CD4-positive, alpha-beta T cell treated with Interleukin-2 at 100 ng/mL for 4 hours (primary cell): Measurements from ENCODE around the gene NRP1.

Experiments used
- DNase-seq: peaks from one replicate; pipeline ENCODE4 v3.0.0-alpha.2; 2020; ENCODE audit warnings: low spot score

NRP1 gene

GRCh38 chr10:33260403-33261149 lies 73.9 kb downstream of the NRP1 start:
- no peak for DNase-seq

- no peak for DNase-seq
Observed at GRCh38 chr10:33258967-33259366, 75.5 kb downstream of the NRP1 start.

- no peak for DNase-seq
Observed at GRCh38 chr10:33257439-33258080, 76.9 kb downstream of the NRP1 start.

DNA sequence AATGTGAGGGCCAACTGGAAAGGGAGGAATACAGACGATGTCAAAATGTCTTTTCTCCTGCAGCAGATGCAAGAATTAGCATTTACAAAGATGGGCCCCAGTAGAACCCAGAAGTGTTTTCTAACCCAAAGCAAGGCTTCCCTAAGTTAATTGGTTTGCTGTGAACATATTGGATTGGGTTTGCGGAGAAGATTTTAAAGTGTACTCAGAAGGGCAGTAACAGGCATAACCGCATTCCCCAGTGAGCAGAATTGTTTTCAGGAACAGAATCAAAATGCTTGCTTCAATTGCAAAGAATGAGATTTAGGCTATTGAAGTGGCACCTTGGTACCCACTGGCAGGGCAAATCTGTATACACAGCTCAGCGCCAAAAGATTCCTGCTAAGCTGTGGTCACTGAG lies 78.0 kb downstream of the NRP1 start:
- no peak for DNase-seq

DNA sequence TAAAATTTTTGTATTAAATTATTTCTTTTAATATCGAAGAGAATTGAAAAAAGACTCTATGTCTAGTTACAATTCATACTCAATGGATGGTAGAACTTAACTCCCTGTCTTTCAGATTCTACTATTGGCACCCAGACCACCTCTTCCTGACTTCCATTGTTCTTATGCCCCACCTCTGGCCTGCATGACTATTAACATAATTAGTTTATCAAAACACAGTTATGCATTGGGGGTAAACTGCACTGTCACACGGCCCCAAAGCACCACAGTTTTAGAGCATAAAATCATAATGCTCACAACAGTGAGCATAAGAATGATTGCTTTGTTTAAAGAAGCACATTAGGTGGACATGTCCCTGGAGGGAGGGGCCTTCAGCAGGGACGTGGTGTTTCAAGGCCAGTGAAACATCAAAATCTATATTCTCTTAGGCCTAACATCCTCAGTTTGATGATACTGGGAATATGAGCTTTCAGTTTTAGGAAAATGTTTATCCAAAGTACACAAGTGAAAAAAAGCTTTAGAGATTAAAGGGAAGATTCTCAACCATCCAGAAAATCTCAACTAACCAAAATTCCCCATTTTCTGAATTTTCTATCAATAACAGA lies 79.8 kb downstream of the NRP1 start:
- DNase-seq, result no peak

DNA sequence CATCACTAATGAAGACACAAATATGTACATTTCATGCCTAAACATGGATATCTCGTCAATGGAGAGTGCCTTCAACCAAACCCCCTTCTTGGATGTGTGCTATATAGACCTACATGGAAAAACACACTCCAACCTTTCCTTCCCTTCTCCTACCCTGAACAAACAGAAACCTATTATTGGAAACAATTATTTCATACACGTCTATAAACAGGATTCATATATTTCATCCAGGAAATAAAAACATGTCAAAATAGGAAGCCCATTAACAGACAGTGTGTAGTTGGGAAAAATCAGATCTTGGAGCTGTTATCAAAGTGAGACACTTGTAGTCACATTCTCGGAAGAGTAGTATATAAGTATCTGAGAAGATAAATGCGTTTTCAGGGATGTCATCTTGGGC lies 81.1 kb downstream of the NRP1 start:
- no peak for DNase-seq

DNA sequence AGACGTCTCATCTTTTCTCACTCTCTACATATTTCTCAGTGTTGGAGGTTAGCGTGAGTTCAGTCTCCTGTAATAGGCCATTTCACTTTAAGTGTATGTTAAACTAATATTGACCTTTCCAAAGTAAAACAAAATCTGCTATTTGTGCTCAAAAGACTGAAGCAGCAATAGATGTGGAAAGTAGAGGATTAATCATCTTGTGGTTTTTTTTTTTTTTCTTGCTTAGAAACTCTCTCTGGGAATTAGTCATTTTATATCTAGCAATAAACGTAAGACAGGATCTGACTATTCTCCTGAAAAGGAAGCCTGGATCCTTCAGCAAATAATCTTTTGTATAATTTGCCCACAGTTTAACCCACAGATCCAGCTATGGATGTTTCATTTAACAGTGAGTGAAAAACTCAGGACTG lies 81.7 kb downstream of the NRP1 start:
- DNase-seq, result no peak

- DNase-seq, result no peak
Observed at GRCh38 chr10:33252324-33252723, 82.1 kb downstream of the NRP1 start.

- DNase-seq, result no peak
Observed at GRCh38 chr10:33249659-33250345, 84.7 kb downstream of the NRP1 start.

DNA sequence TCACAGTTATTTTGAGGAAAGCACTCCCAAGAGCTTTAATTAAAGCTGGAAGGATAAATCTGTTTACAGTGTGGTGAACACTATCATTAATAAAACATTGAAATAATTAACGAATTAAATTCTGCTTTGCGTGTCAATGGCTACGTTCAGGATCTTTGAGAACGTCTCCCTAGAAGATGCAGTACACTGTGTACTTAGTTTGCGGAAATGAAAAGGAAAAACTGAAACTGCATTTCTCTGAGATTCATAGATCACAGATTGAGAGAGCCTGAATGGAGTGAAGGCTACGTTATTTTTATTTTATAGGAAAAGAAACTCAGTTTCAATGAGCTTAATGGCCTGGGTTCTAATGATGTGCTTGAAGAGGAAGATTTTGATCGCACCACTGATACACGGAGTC lies 85.3 kb downstream of the NRP1 start:
- no peak for DNase-seq

DNA sequence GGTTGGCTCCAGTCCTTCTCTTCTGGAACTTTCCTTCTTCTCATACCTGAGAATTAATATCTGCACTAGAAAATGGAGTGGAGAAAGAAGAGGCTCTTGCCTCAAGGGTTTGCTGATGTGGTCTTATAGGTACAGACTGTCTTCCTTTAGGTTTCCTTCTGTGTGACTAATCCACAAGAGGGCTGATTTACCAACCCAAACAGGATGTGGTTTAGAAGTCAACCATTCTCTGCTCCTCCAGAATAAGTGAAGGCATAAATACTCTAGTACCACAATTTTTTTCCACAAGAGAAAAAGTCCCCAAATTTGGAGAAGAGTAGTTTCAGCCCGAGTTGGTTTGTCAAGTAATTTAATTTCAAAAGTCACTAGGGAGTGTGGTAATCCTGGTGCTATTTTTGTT lies 85.8 kb downstream of the NRP1 start:
- DNase-seq, result peak; percentile 73

- DNase-seq, result no peak
Observed at GRCh38 chr10:33247221-33247922, 87.1 kb downstream of the NRP1 start.

DNA sequence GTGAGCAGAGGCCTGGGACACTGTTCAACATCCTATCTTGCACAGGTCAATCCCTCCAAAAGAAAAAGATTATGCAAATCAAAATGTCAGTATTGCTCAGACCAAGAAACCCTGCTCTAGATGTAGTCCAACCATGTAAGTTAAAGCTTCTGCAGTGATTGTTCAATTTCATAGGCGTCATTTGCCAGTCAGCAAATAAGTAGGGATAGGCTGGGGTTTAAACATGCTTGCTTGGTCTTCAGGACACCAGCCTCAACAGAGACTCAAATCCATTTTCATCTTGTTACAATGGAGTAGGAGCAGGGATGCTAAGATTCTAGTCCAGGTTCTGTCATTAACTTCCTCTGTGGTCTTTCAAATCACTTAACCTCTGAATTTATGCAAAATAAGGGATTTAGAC lies 89.1 kb downstream of the NRP1 start:
- DNase-seq, result no peak

DNA sequence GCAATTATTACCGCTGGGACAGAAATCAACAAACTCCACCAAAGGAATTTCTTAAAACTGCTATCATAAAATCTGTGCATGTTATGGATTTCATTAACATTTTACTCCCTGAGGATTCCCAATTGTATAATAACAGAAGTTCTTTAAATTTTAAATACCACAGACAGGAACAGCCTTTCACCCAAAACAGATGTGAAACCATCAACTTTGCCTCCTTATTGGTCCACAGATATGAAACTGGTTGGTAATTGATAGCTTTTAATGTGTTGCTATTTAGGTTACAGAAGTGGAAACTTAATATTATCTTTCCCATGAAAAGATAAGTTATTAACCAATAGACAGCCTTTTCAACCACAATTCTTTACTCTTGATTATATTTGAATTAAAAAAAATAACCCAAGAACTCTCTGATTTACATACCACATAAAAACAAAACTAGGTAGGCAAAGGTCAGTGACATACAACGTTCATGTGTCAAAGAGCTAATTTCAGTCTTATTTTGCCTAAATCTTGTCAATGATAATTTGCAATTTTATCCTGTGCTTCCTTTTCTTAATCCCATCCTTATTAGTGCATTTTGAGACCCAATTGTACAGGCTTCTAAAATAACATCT lies 90.0 kb downstream of the NRP1 start:
- no peak for DNase-seq

DNA sequence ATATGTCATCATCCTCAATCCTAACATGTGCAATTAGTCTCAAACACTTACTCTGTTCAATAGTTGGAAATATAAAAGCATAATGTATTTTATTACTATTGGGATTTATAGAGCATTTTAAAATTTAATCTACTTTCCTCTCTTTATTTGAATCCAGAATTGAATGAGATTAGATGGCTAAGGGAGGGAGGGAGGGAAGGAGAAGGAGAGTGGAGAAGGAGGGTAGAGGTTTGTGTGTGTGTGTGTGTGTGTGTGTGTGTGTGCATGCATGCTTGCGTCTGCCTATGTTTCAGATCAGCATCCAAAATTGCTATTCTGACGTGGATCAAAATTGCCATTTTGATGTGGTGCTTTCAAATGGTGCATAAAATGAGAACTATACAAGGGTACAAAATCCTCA lies 90.8 kb downstream of the NRP1 start:
- no peak for DNase-seq

DNA sequence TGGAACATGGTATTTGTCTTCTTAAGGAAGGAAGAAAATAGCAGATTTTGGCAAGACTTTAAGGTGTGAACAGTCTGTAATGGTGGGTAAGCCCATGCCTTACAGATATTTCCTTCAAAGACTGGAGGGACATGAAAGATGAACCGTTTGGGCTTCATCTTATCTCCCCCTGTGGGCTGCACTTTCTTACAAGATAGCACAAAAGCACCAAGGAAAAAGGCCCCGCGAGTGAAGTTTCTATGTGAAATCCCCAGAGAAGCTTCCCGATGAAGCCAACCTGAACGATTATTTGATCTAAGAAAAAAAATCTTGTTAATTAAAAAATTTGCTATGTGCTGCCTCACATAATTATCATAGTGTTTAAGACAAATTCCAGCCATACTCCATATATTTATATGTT lies 91.5 kb downstream of the NRP1 start:
- DNase-seq, result no peak

- no peak for DNase-seq
Observed at GRCh38 chr10:33241351-33241750, 93.1 kb downstream of the NRP1 start.

DNA sequence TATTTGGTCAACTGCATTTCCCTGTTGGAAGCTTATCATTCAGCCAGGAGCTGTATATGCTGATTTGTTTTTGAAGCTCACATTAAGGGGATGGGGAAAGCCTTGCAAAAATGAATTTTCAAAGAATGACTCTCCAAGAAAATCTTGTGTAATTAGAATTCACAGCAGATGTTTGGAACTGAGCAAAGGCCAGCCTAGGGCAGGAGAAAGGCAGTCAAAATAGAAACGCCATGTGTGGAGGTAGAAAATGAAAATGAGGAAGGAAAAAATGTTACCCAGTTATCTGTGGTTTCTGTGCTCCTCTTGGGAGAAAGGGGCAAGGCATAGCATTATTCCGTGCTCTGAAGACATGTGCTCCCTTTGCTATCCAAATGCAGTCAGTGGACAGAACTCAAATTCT lies 93.5 kb downstream of the NRP1 start:
- no peak for DNase-seq

GRCh38 chr10:33240258-33240657 lies 94.2 kb downstream of the NRP1 start:
- DNase-seq, result no peak

GRCh38 chr10:33239257-33239656 lies 95.2 kb downstream of the NRP1 start:
- DNase-seq, result no peak

- DNase-seq, result no peak
Observed at GRCh38 chr10:33238643-33239042, 95.8 kb downstream of the NRP1 start.
